ENCODE data around the gene HTRA3. TPM values are rescaled to one million over a fixed set of nuclear protein-coding genes. Genes with fewer than 3 reads are reported as not detected.

The HTRA3 gene
- polyA plus RNA-seq, 1 donor from 2014 or later: not detected

DNA sequence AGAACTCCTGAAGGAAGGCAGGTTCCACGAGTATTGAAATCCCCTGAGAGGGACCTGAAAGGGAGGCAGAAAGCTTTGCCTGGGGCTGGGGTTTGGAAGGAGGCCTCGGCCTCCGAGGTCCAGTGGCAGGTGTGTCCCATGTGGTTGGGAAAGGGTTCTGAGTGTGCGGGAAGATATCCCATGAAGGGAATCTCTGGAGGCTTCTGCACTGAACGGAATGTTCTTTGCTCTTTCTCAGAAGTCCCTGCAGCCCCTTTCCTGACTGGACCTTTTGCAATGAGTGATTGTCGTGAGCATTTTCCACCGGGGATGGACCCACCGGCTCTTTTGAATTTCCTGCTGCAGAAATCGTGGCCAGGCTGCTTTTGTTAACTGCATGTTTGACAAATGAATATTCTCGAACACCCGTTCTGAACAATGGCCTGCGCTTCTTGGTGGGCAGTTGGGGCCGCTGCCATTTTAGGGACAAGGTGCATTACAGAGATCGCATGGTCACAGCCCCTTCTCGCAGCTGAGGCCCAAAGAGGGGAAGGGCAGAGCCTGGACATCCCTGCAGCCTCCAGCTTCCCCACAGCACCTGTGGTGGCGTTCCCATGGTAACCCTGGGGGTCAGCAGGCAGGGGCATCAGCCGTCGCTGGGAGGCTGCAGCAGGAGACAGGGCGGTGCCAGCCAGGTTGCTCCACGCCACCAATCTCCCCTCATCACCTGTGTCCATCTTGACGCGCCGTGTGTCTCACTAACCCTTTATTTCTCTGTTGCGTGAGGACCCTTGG, 18.3 kb upstream of the HTRA3 start:
- Histone ChIP-seq H3K9ac (ENCODE audit: low read length) (no peak overlapping the region), H3K27ac (ENCODE audit: low read length) (no peak overlapping the region), H3K27me3 (ENCODE audit: insufficient read depth, low read depth, low read length) (no peaks in the 10 kb centered on the region), H3K9me3 (ENCODE audit: low read length) (no peaks in the 10 kb centered on the region), H3F3A (ENCODE audit: insufficient read depth, low read length, poor library complexity, severe bottlenecking) (no peaks in the 10 kb centered on the region), H2AFZ (ENCODE audit: low read depth, low read length) (no peak overlapping the region), H4K20me1 (ENCODE audit: insufficient read depth) (no peaks in the 10 kb centered on the region), H3K4me2 (ENCODE audit: low read length) (no peak overlapping the region), H3K4me3 (ENCODE audit: low read length) (no peak overlapping the region), H3K36me3 (ENCODE audit: insufficient read depth, low read length) (no peaks in the 10 kb centered on the region), H3K79me2 (replicated peaks; ENCODE audit: insufficient read depth, low read length) (no peaks in the 10 kb centered on the region), H3K9me2 (ENCODE audit: insufficient read depth, low read length) (no peaks in the 10 kb centered on the region)
- TF ChIP-seq REST (IDR thresholded peaks at IDR 0.05; ENCODE audit: borderline replicate concordance): no peak
- TF ChIP-seq POLR2AphosphoS5 (IDR thresholded peaks at IDR 0.05): no peak
- TF ChIP-seq CTCF (IDR thresholded peaks at IDR 0.05; ENCODE audit: poor library complexity, severe bottlenecking): no peak
- no peak for TF ChIP-seq RAD21 (conservative IDR thresholded peaks at IDR 0.05)
- TF ChIP-seq MXI1 (conservative IDR thresholded peaks at IDR 0.05; ENCODE audit: poor library complexity, severe bottlenecking): no peak
- TF ChIP-seq EZH2 (IDR thresholded peaks at IDR 0.05; ENCODE audit: borderline replicate concordance, insufficient read depth, low read length, poor library complexity, severe bottlenecking): no peak

- Histone ChIP-seq H3K27me3 (ENCODE audit: insufficient read depth, low read depth, low read length) (no peaks in the 10 kb centered on the region), H4K20me1 (ENCODE audit: insufficient read depth) (no peaks in the 10 kb centered on the region), H3K9me3 (ENCODE audit: low read length) (no peaks in the 10 kb centered on the region), H3K36me3 (ENCODE audit: insufficient read depth, low read length) (no peaks in the 10 kb centered on the region), H3K9ac (ENCODE audit: low read length) (no peak overlapping the region), H3K4me3 (ENCODE audit: low read length) (no peak overlapping the region), H2AFZ (ENCODE audit: low read depth, low read length) (no peak overlapping the region), H3K27ac (ENCODE audit: low read length) (no peak overlapping the region), H3K4me2 (ENCODE audit: low read length) (no peak overlapping the region), H3F3A (ENCODE audit: insufficient read depth, low read length, poor library complexity, severe bottlenecking) (no peaks in the 10 kb centered on the region), H3K9me2 (ENCODE audit: insufficient read depth, low read length) (no peaks in the 10 kb centered on the region), H3K79me2 (replicated peaks; ENCODE audit: insufficient read depth, low read length) (no peaks in the 10 kb centered on the region)
- TF ChIP-seq SMC3 (conservative IDR thresholded peaks at IDR 0.05; ENCODE audit: poor library complexity) (no peak), EP300 (conservative IDR thresholded peaks at IDR 0.05; ENCODE audit: poor library complexity, severe bottlenecking) (no peak), CTCF (IDR thresholded peaks at IDR 0.05; ENCODE audit: poor library complexity, severe bottlenecking) (no peak), REST (IDR thresholded peaks at IDR 0.05; ENCODE audit: borderline replicate concordance) (no peak), POLR2AphosphoS5 (IDR thresholded peaks at IDR 0.05) (no peak), RAD21 (conservative IDR thresholded peaks at IDR 0.05) (no peak), TAF1 (IDR thresholded peaks at IDR 0.05; ENCODE audit: low read depth) (no peak)
Observed at GRCh38 chr4:8252301-8253173, 17.0 kb upstream of the HTRA3 start.

Data from neural cell (in vitro differentiated cells).